ENCODE data around the gene PSEN2. TPM values are rescaled to one million over a fixed set of nuclear protein-coding genes. Genes with fewer than 3 reads are reported as not detected.
A peak's percentile ranks its signal among the peaks of the same experiment; 100 is the strongest.

PSEN2 gene
- 14.8 and 17.0 TPM in 2 replicates for total RNA-seq (2021)
- percentile 49 among the genes with signal in this experiment for Bru-seq, nascent RNA
- percentile 42 among the genes with signal in this experiment for BruChase-seq, experiment 1, labeled RNA remaining after a 2-hour chase
- percentile 55 among the genes with signal in this experiment for BruChase-seq, experiment 2, labeled RNA remaining after a 6-hour chase
- long read RNA-seq, transcript PSEN2-202 (13 exons, 2,306 nt), result major isoform, 6 of 30 reads
- long read RNA-seq, partial matches to known transcripts, result 17 of 30 reads
- long read RNA-seq, other reads (novel, unspliced or antisense), result 5 of 30 reads

- BruUV-seq (replicated peaks), result no TSS peak
- H4K20me1 ChIP-seq (ENCODE audit: insufficient read depth), result no peaks in the 10 kb centered on the region
- H3K4me3 ChIP-seq, result peak within 1 kb of the TSS; percentile 83
- H3K79me2 ChIP-seq (ENCODE audit: low read depth), result peaks cover 35% of the 10 kb centered on the region
- H3F3A ChIP-seq (ENCODE audit: insufficient read depth, low read depth), result peaks cover 30% of the 10 kb centered on the region
- POLR2A ChIA-PET (ENCODE audit: unreplicated experiment), result no interaction called here
- peak within 1 kb of the TSS; percentile 91 for H3K4me2 ChIP-seq
- TF ChIP-seq CTCF (conservative IDR thresholded peaks at IDR 0.05) (no peak), EZH2 (IDR thresholded peaks at IDR 0.05; ENCODE audit: low read depth) (no peak)
- peaks cover 62% of the 10 kb centered on the region for H3K4me1 ChIP-seq (replicated peaks; ENCODE audit: insufficient read depth)
- peak within 1 kb of the TSS; percentile 43 for H3K27ac ChIP-seq
- H3K9me2 ChIP-seq (ENCODE audit: insufficient read depth), result no peaks in the 10 kb centered on the region
- CTCF ChIA-PET, result no interaction called here
- intact Hi-C loops (cut with micrococcal nuclease; ENCODE audit: unreplicated experiment), result no loop called here
- 0 out of 2 replicates have a peak, but pooled peaks cover 4% of the 10 kb centered on the region for H3K36me3 ChIP-seq (ENCODE audit: low read depth)
- no peaks in the 10 kb centered on the region for H3K27me3 ChIP-seq (ENCODE audit: insufficient read depth, low read depth)
- H3K9me3 ChIP-seq (ENCODE audit: insufficient read depth, low read depth), result peaks cover 6% of the 10 kb centered on the region; the same call in 1 of the 2 replicates
- DNase-seq, result peak in 1 of 2 experiments; percentile 82
- peak within 1 kb of the TSS; percentile 79 for H2AFZ ChIP-seq
These were observed at the start of gene PSEN2 for GRCh38 chr1:226870401-226871279. PSEN2 (plus strand) TSS chr1:226870616; CDS start chr1:226881908, 11,292 bp downstream.

- intact Hi-C loops (cut with micrococcal nuclease; ENCODE audit: unreplicated experiment), result loop anchor here (10.0 kb wide), 1 partner anchor 624 kb away; no protein-coding TSS in a partner anchor
- no peaks in the 10 kb centered on the region for H3K9me2 ChIP-seq (ENCODE audit: insufficient read depth)
- no peak overlapping the region for H3K27ac ChIP-seq
- no peaks in the 10 kb centered on the region for H3K27me3 ChIP-seq (ENCODE audit: insufficient read depth, low read depth)
- CTCF ChIA-PET, result no interaction called here
- no peak overlapping the region for H2AFZ ChIP-seq
- H3K4me2 ChIP-seq, result no peak overlapping the region
- no peaks in the 10 kb centered on the region for H4K20me1 ChIP-seq (ENCODE audit: insufficient read depth)
- no peak overlapping the region for H3K4me3 ChIP-seq
- peaks cover 14% of the 10 kb centered on the region for H3F3A ChIP-seq (ENCODE audit: insufficient read depth, low read depth)
- TF ChIP-seq EZH2 (IDR thresholded peaks at IDR 0.05; ENCODE audit: low read depth), result no peak
- TF ChIP-seq CTCF (conservative IDR thresholded peaks at IDR 0.05), result no peak
- DNase-seq, result peak in 1 of 2 experiments; percentile 56
- H3K79me2 ChIP-seq (ENCODE audit: low read depth), result no peaks in the 10 kb centered on the region
- no TSS peak for BruUV-seq (replicated peaks)
- peaks cover 23% of the 10 kb centered on the region for H3K4me1 ChIP-seq (replicated peaks; ENCODE audit: insufficient read depth)
- H3K36me3 ChIP-seq (ENCODE audit: low read depth), result no peaks in the 10 kb centered on the region
- POLR2A ChIA-PET (ENCODE audit: unreplicated experiment), result no interaction called here
- no peaks in the 10 kb centered on the region for H3K9me3 ChIP-seq (ENCODE audit: insufficient read depth, low read depth)
These were observed 49.3 kb upstream of the PSEN2 start for GRCh38 chr1:226820941-226821718.

- no peaks in the 10 kb centered on the region for H3K9me3 ChIP-seq (ENCODE audit: insufficient read depth, low read depth)
- intact Hi-C loops (cut with micrococcal nuclease; ENCODE audit: unreplicated experiment), result loop anchor here (10.0 kb wide), 1 partner anchor 623 kb away; no protein-coding TSS in a partner anchor
- no TSS peak for BruUV-seq (replicated peaks)
- no peak for DNase-seq
- peaks cover 17% of the 10 kb centered on the region for H3K4me1 ChIP-seq (replicated peaks; ENCODE audit: insufficient read depth)
- ChIA-PET CTCF (no interaction called here), POLR2A (ENCODE audit: unreplicated experiment) (no interaction called here)
- H4K20me1 ChIP-seq (ENCODE audit: insufficient read depth), result no peaks in the 10 kb centered on the region
- no peak overlapping the region for H3K27ac ChIP-seq
- H3K79me2 ChIP-seq (ENCODE audit: low read depth), result no peaks in the 10 kb centered on the region
- peaks cover 8% of the 10 kb centered on the region for H3F3A ChIP-seq (ENCODE audit: insufficient read depth, low read depth)
- no peak for TF ChIP-seq CTCF (conservative IDR thresholded peaks at IDR 0.05)
- TF ChIP-seq EZH2 (IDR thresholded peaks at IDR 0.05; ENCODE audit: low read depth), result no peak
- H3K27me3 ChIP-seq (ENCODE audit: insufficient read depth, low read depth), result no peaks in the 10 kb centered on the region
- no peak overlapping the region for H2AFZ ChIP-seq
- H3K4me3 ChIP-seq, result no peak overlapping the region
- H3K9me2 ChIP-seq (ENCODE audit: insufficient read depth), result no peaks in the 10 kb centered on the region
- H3K4me2 ChIP-seq, result no peak overlapping the region
- H3K36me3 ChIP-seq (ENCODE audit: low read depth), result no peaks in the 10 kb centered on the region
These were observed 48.7 kb upstream of the PSEN2 start for GRCh38 chr1:226821719-226822085.
